Hepatocyte (in vitro differentiated cells): Measurements from ENCODE around the gene TMEM151A. TPM values are rescaled to one million over a fixed set of nuclear protein-coding genes. Genes with fewer than 3 reads are reported as not detected.
A peak's percentile ranks its signal among the peaks of the same experiment; 100 is the strongest.

Experiments
- DNase-seq: peaks from one replicate; pipeline ENCODE4 v3.0.0-alpha.2; 2016; ENCODE audit warnings: low spot score
- H2AFZ ChIP-seq: fragments of 200-600 bp; sonication (generic); 2 replicates; pipeline ENCODE4 v1.6.0; 2016; ENCODE audit warnings: antibody characterized with exemption, mild to moderate bottlenecking
- H3K27ac ChIP-seq: fragments of 200-600 bp; sonication (generic); 2 replicates; pipeline ENCODE4 v1.5.1; 2016; ENCODE audit warnings: mild to moderate bottlenecking
- H3K27me3 ChIP-seq: fragments of 200-600 bp; sonication (generic); 2 replicates; pipeline ENCODE4 v1.6.1; 2016
- H3K36me3 ChIP-seq: fragments of 200-600 bp; sonication (generic); replicated peaks from 2 replicates; pipeline ENCODE4 v1.5.1; 2016; ENCODE audit warnings: low read depth; ENCODE audit not compliant: insufficient read depth
- H3K4me1 ChIP-seq: fragments of 200-600 bp; sonication (generic); 2 replicates; pipeline ENCODE4 v1.5.1; 2016; ENCODE audit warnings: mild to moderate bottlenecking, moderate library complexity; ENCODE audit not compliant: insufficient read depth
- H3K4me2 ChIP-seq: fragments of 200-600 bp; sonication (generic); 2 replicates; pipeline ENCODE4 v1.6.0; 2016
- H3K4me3 ChIP-seq: fragments of 200-600 bp; sonication (generic); 2 replicates; pipeline ENCODE4 v1.5.1; 2016; ENCODE audit warnings: mild to moderate bottlenecking
- H3K79me2 ChIP-seq: fragments of 200-600 bp; sonication (generic); 2 replicates; pipeline ENCODE4 v1.6.0; 2017; ENCODE audit warnings: mild to moderate bottlenecking
- H3K9me2 ChIP-seq: fragments of 200-600 bp; sonication (generic); replicated peaks from 2 replicates; pipeline ENCODE4 v1.6.0; 2017; ENCODE audit warnings: mild to moderate bottlenecking; ENCODE audit not compliant: insufficient read depth
- H3K9me3 ChIP-seq: fragments of 200-600 bp; sonication (generic); 2 replicates; pipeline ENCODE4 v1.5.1; 2016; ENCODE audit warnings: low read depth, mild to moderate bottlenecking
- H4K20me1 ChIP-seq: fragments of 200-600 bp; sonication (generic); 2 replicates; pipeline ENCODE4 v1.6.0; 2016; ENCODE audit warnings: mild to moderate bottlenecking; ENCODE audit not compliant: insufficient read depth, poor library complexity, severe bottlenecking
- EZH2 ChIP-seq: fragments of 200-600 bp; sonication (generic); IDR thresholded peaks from 2 replicates; pipeline ENCODE4 v1.6.1; 2016; ENCODE audit warnings: antibody characterized with exemption, mild to moderate bottlenecking, borderline replicate concordance
- EZH2phosphoT487 ChIP-seq: fragments of 200-600 bp; sonication (generic); IDR thresholded peaks from one replicate; pipeline ENCODE4 v1.6.1; 2018; ENCODE audit warnings: antibody characterized with exemption, mild to moderate bottlenecking, low read depth, moderate library complexity; ENCODE audit not compliant: unreplicated experiment, severe bottlenecking
- WGBS: methylation state at CpG from one replicate; pipeline ENCODE4 v1.1.6; 2016; ENCODE audit warnings: low lambda C conversion rate; ENCODE audit errors: missing lambda C conversion rate; 5-methylcytosine and 5-hydroxymethylcytosine counted together
- polyA plus RNA-seq: library from polyadenylated mRNA; unstranded; fragments of >200 nt; fragmentation: Nextera tagmentation; extraction: Ambion mirVana; gene quantifications from 2 replicates; pipeline ENCODE4 v1.2.1, GENCODE V29; 2016
- total RNA-seq: library from RNA; depleted of rRNA; stranded (reverse); fragments of >200 nt; gene quantifications from 2 replicates; pipeline ENCODE4 v1.2.3, GENCODE V29; 2014
- TF ChIP-seq, protein P1 (sequence below): fragments of 200-600 bp; sonication (generic); IDR thresholded peaks from 2 replicates; pipeline ENCODE4 v1.5.1; 2016; ENCODE audit warnings: antibody characterized with exemption, mild to moderate bottlenecking; ENCODE audit not compliant: poor library complexity

The TMEM151A gene
- total and polyA plus RNA-seq, 2 experiments from 2014 or later, result 21.4 to 36.4 TPM

- Histone ChIP-seq H3K27ac (peak overlapping the region; percentile 89), H3K4me1 (no peaks in the 10 kb centered on the region), H3K4me2 (peak overlapping the region; percentile 86), H3K4me3 (peak overlapping the region; percentile 59), H3K79me2 (peaks cover 26% of the 10 kb centered on the region), H3K36me3 (no peaks in the 10 kb centered on the region), H2AFZ (peak overlapping the region; percentile 70), H4K20me1 (no peaks in the 10 kb centered on the region), H3K9me3 (no peaks in the 10 kb centered on the region), H3K9me2 (no peaks in the 10 kb centered on the region), H3K27me3 (no peaks in the 10 kb centered on the region)
- 22% methylated on average over 25 of the region's 26 CpGs for WGBS
- TF ChIP-seq EZH2phosphoT487 (no peak), EZH2 (no peak)
- TF ChIP-seq, protein P1, sequence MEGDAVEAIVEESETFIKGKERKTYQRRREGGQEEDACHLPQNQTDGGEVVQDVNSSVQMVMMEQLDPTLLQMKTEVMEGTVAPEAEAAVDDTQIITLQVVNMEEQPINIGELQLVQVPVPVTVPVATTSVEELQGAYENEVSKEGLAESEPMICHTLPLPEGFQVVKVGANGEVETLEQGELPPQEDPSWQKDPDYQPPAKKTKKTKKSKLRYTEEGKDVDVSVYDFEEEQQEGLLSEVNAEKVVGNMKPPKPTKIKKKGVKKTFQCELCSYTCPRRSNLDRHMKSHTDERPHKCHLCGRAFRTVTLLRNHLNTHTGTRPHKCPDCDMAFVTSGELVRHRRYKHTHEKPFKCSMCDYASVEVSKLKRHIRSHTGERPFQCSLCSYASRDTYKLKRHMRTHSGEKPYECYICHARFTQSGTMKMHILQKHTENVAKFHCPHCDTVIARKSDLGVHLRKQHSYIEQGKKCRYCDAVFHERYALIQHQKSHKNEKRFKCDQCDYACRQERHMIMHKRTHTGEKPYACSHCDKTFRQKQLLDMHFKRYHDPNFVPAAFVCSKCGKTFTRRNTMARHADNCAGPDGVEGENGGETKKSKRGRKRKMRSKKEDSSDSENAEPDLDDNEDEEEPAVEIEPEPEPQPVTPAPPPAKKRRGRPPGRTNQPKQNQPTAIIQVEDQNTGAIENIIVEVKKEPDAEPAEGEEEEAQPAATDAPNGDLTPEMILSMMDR, result no peak
- no peak for DNase-seq
Measured at GRCh38 chr11:66311470-66311964, 19.8 kb downstream of the TMEM151A start.

GRCh38 chr11:66311965-66312548 lies 20.4 kb downstream of the TMEM151A start:
- H3K4me2 ChIP-seq, result peak overlapping the region; percentile 86
- 2% methylated on average over 40 of the region's 44 CpGs for WGBS
- peaks cover 29% of the 10 kb centered on the region for H3K79me2 ChIP-seq
- no peaks in the 10 kb centered on the region for H3K9me3 ChIP-seq
- peak overlapping the region; percentile 59 for H3K4me3 ChIP-seq
- H2AFZ ChIP-seq, result peak overlapping the region; percentile 70
- H3K9me2 ChIP-seq, result no peaks in the 10 kb centered on the region
- H3K27me3 ChIP-seq, result no peaks in the 10 kb centered on the region
- no peaks in the 10 kb centered on the region for H3K36me3 ChIP-seq
- peak; percentile 95 for DNase-seq
- no peaks in the 10 kb centered on the region for H4K20me1 ChIP-seq
- no peak for TF ChIP-seq EZH2
- TF ChIP-seq EZH2phosphoT487, result no peak
- TF ChIP-seq, protein P1, result peak; percentile 94
- peaks cover under 1% of the 10 kb centered on the region for H3K4me1 ChIP-seq
- peak overlapping the region; percentile 89 for H3K27ac ChIP-seq

- Histone ChIP-seq H3K36me3 (no peaks in the 10 kb centered on the region), H2AFZ (peak overlapping the region; percentile 70), H4K20me1 (no peaks in the 10 kb centered on the region), H3K9me2 (no peaks in the 10 kb centered on the region), H3K4me2 (peak overlapping the region; percentile 86), H3K4me1 (peaks cover 7% of the 10 kb centered on the region), H3K79me2 (peaks cover 29% of the 10 kb centered on the region), H3K27ac (peak overlapping the region; percentile 97), H3K27me3 (no peaks in the 10 kb centered on the region), H3K4me3 (peak overlapping the region; percentile 59), H3K9me3 (no peaks in the 10 kb centered on the region)
- DNase-seq, result peak; percentile 100
- WGBS, result 2% methylated on average over 30 of the region's 52 CpGs
- TF ChIP-seq EZH2 (no peak), EZH2phosphoT487 (no peak)
- TF ChIP-seq, protein P1, result no peak
Measured at GRCh38 chr11:66312549-66313320, 21.0 kb downstream of the TMEM151A start.
